SHP77 treated with DMSO at 0.1 percent for 48 hours (cell line): Measurements from ENCODE around the gene NIPBL.
"Not testable (repeated sequence)": the region's sequence is repeated elsewhere in the genome, so short reads cannot be mapped to it uniquely, and the experiment has no call there.

Experiments used
- DNase-seq: peaks from one replicate; lab custom pipeline; 2025; lab: John Stamatoyannopoulos, UW

Gene NIPBL

DNA sequence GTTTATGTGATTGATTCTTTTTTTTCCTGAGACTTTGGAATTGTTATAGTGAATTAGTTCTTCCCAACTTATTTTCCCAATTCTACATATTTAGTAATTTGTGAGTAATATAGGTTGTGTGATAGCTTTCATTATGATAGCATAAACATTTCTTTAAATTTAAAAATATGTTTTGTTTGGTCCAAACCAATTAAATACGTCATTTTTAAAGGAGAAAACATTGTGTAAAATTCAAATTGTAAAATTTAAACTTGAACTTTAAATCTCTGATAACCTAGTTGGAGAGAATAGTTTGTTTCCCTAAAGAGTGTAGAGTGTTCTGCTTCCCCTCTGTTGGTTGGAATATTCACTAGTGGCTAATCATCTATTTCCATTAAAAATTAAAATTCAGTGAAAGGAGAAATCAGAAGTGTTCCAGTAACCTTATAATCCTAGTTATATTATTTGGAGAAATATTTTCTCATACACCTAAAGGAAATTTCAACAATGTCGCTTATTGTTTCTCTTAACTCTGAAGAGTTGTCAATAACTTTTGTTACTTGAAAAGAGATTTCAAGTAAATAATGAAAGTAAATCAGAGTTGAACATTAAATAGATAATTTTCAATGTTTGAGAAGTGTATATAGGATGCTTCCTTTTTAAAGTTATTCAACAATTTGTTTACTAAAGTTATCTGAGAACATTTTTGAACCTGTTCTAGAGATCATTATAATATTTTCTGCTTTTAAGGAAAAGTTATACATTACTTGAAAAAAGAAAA is 2.9 kb downstream of the NIPBL start:
- no peak for DNase-seq

DNA sequence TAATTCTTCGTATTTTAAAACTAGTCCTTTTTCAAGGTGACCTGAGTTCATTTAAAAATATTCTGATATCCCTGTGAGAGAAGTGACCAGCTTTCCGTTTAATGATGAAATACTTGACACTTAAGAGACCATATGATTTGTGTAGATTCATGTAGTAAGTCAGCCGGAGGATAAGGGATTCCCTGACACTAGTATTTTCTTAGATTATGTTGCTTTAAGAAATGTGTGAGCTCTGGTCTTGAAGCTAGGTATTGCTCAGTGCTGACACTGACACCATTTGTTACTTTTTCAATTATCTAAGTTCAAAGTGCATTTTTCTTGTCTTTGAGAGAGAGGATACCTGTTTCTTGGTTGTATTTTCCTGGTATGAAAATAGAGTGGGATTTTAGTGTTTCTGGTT is 4.2 kb downstream of the NIPBL start:
- DNase-seq = no peak

DNA sequence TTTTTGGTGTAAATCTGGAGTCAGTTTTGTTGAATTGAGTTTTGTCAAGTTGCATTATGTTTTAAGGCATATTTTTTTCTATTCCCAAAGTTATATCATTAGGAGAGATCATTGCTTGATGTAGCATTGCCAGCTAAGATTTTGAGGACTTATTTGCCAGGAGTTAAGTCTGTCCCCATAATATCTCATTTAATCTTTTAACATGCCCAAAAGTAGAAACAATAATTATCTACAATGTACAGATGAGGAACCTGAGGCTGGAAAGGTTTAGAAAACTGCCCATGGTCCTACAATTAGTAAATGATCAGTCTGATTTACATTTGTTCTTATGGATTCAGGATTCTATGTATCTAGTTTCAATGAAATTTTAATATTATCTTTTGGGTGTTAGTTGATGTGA is 4.7 kb downstream of the NIPBL start:
- DNase-seq = no peak

DNA sequence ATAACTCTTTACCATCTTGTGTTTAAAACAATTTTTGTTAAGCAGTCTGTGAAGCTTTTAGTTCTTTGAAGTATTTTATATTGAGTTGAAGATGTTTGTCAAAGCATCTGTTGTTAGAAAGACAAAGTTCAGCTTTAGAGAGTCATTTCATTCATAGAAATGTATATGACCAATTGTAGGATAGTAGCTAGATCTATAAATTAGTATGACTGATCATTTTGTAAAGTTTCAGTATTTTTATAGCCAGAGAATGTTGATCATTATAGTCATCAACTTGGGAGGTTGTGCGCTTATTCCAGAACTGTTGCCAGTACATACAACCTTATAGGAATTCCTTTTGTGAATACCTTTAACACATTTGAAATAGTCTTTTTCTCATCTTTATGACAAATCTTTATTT is 5.2 kb downstream of the NIPBL start:
- no peak for DNase-seq

DNA sequence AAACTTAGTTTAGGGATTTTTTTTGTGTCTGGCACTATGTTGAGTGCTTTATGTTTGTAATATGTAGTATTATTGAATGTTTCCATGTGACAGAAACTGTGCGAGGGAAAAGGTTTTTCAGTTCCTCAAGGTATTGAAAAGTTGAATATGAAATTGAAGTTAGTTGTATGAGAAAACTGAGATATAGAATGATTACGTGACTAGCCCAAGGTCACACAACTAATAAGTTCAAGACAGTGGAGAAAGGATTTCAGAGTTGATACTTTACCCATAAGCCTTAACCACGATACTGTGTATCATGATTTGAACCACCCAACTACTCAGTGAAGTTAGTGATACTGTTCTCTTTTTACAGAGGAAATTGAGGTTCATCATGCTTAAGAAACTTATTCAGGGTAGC is 5.7 kb downstream of the NIPBL start:
- no peak for DNase-seq

DNA sequence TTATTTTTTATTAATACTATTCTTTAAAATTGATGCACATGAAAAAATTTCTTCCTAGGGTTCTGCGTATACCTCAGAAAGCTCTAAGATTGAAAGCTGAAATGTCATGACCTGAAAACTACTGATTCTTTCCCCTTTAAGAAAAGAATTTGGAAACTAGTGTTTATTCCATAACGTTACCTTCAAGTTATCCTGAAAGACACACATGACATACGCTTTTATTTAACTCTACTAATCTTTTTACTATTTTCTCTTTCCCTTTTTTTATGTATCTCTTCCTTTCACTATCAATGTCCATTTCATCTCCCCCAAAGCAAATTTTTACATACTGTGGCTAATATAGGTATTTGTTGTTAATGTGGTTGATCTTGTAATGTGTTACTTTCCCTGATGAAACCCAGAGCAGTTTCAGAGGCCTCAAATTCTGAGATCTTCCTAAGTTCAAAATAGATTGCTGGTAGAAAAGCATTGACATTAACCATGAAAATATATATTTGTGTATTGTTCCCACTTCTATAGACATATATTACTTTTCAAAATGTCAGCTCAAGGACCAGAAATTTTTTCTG is 7.4 kb downstream of the NIPBL start:
- no peak for DNase-seq

DNA sequence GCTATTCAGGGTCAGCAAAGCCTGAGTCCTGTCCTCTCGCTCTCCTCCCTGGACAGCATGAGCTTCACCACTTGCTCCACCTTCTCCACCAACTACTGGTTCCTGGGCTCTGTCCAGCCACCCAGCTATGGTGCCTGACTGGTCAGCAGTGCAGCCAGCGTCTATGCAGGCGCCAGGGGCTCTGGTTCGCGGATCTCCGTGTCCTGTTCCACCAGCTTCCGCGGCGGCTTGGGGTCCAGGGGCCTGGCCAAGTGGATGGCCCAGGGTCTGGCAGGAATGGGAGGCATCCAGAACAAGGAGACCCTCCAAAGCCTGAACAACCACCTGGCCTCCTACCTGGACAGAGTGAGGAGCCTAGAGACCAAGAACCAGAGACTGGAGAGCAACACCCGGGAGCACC is 8.6 kb downstream of the NIPBL start:
- no peak for DNase-seq

DNA sequence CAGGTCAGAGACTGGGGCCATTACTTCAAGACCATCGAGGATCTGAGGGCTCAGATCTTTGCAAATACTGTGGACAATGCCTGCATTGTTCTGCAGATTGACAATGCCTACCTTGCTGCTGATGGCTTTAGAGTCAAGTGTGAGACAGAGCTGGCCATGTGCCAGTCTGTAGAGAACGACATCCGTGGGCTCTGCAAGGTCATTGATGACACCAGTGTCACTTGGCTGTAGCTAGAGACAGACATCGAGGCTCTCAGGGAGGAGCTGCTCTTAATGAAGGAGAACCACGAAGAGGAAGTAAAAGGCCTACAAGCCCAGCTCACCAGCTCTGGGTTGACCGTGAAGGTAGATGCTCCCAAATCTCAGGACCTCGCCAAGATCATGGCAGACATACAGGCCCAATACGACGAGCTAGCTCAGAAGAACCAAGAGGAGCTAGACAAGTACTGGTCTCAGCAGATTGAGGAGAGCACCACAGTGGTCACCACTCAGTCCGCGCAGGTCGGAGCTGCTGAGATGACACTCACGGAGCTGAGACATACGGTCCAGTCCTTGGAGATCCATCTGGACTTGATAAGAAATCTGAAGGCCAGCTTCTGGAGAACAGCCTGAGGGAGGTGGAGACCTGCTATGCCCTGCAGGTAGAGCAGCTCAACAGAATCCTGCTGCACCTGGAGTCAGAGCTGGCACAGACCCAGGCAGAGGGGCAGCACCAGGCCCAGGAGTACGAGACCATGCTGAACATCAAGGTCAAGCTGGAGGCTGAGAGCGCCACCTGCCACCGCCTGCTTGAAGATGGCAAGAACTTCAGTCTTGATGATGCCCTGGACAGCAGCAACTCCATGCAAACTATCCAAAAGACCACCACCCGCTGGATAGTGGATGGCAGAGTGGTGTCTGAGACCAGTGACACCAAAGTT is 9.3 kb downstream of the NIPBL start:
- no peak for DNase-seq

DNA sequence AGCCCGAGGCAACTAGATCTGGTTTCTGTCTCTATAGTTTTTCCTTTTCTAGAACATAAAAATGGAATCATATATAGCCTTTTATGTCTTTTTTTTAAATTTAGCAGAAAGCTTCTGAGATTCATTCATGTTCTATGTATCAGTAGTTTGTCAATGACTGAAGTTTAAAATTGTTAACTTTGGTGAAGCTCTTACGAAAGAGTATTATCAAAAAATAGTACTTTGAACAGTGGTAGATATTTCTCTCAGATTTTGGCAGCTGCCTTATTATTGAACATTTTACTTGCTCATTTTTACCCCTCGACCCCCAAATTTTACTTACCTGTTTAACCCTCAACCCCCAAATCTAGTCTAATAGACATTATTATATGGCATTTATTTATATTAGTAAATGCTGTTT is 10.2 kb downstream of the NIPBL start:
- DNase-seq = no peak

DNA sequence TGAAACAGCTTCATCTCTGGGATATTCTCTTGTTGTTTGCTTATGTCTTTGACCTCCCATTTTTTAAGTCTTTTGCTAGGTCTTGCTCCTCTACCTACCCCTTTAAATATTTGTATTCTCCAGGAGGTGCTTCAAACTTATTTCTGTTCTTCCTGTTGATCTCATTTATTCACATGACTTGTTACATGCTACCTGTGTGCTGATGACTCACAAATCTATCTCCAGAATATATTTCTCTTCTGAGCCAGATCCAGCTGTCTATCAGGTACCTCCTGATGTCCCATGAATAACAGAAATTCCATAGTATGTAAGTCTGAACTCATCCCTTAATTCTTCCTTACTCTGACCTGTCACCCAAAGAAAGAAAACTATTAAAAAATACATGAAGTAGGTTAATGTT is 11.0 kb downstream of the NIPBL start:
- DNase-seq = no peak

DNA sequence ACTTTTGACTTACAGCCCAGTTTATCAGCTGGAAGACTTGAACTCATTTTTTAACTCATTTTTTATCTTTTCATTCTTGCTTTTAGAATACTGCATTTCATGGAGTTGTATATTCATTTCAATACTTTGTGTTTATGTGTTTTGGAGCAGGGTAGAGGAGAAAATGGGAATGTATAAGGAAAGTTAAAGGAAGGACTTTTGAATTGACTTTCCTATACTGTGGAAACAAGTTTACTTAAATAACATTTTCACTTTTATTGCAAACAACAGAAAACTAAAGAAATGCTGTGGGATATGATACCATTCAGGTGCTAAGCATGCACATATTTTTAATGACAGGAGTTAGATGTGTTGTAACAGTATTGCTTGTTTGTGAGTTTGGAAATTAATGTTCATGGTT is 11.7 kb downstream of the NIPBL start:
- DNase-seq = no peak

DNA sequence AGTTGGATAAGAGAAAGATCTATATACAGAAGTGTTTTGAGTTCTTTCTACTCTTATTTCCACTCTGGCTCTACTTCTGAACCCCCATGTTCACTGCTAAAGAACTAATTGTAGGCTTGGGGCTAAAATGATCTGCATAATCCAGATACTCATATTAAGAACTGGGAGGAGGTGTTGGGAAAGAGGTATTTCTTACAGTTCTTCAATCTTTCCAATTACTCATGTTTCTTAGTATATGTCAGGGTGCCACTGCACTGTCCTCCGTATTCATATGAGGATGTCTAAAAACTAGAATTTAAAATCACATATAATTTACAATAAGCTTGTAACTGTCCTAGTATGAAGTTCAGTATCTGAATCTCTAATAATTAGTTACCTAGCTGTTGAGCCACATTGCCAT is 12.7 kb downstream of the NIPBL start:
- no peak for DNase-seq

DNA sequence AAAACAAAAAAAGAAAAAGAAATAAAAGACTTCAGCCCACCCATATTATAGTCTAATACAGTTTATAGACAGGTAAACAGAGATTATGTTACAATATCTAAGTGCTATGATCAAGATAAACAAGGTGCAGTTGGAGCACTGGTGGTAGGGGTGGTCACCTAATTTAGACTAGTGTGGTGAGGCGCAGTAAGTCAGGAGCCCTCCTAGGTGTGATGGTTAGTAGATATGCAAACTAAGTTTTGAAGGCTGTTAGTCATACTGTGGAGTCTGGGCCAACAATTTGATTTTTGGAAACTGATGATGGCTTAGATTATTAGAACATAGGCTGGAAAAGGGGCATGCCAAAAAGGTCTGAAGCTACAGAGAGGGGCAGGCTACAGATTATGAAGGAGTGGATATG is 14.7 kb downstream of the NIPBL start:
- no peak for DNase-seq

DNA sequence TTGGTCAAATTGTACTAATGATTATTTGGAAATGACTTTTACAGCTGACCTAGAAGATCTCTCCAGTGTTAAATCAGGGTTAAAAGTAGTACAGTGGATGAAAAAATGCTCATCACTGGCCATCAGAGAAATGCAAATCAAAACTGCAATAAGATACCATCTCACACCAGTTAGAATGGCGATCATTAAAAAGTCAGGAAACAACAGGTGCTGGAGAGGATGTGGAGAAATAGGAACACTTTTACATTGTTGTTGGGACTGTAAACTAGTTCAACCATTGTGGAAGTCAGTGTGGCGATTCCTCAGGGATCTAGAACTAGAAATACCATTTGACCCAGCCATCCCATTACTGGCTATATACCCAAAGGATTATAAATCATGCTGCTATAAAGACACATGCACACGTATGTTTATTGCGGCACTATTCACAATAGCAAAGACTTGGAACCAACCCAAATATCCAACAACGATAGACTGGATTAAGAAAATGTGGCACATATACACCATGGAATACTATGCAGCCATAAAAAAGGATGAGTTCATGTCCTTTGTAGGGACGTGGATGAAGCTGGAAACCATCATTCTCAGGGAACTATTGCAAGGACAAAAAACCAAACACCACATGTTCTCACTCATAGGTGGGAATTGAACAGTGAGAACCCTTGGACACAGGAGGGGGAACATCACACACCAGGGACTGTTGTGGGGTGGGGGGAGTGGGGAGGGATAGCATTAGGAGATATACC is 15.7 kb downstream of the NIPBL start:
- DNase-seq = not testable (repeated sequence)

DNA sequence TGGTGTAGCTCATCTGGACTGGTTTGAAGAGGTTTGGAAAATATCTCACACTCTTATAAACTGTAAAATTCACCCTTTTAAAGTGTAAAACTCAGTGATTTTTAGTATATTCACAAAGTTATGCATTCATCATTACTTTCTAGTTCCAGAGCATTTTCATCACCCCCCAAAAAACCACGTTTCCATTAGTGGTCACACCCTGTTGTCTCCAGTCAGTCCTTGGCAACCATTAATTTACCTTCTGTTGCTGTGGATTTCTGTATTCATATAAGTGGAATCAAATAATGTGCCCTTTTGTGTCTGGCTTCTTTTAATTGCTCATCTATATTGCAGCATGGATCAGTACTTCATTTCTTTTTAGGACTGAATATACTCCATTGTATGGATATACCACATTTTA is 18.4 kb downstream of the NIPBL start:
- DNase-seq = no peak

DNA sequence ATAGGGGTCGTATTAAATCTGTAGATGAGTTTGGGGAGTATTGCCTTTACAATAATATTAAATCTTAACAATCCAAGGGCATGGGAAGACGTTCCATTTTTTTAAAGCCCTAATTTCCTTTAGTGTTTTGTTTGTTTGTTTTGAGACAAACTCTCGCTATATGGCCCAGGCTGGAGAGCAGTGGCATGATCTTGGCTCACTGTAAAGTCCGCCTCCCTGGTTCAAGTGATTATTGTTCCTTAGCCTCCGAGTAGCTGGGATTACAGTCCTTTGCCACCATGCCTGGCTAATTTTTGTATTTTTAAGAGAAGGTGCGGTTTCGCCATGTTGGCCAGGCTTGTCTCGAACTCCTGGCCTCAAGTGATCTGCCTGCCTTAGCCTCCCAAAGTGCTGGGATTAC is 19.9 kb downstream of the NIPBL start:
- DNase-seq = no peak

DNA sequence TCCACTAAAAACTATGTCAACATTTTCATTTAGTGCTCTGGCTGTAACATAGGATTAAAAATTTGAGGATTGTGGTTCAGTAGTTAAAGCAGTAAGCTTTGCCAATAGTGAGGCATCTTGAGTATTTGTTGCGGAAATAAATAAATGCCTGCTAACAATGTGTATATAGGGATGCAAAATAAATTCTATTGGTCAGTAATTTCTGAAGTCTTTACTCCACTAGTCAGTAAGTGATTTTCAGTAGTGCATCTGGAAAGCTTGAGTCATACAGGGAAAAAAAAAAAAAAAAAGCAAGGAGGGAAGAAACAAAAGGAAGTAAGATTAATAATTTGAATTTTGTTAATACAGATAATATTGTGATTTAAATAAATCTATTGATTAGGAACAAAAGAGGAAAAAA is 21.0 kb downstream of the NIPBL start:
- DNase-seq = no peak

DNA sequence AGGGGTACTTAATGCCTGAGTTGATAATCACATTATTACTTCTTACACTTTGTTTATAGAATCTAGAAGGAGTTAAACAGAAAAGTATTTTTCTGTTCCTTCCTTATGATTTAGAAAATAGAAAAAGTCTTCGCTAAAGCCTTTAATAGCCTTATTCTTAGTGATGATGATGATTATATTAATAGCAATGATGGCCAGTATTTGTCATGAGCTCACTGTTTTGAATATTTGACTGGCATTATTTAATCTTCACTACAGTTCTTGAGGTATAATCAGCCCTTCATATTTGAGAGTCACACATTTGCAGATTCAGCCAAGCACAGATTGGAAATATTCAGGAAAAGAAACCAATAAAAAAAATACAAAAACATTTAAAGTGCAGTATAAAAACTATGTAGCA is 23.3 kb downstream of the NIPBL start:
- no peak for DNase-seq

DNA sequence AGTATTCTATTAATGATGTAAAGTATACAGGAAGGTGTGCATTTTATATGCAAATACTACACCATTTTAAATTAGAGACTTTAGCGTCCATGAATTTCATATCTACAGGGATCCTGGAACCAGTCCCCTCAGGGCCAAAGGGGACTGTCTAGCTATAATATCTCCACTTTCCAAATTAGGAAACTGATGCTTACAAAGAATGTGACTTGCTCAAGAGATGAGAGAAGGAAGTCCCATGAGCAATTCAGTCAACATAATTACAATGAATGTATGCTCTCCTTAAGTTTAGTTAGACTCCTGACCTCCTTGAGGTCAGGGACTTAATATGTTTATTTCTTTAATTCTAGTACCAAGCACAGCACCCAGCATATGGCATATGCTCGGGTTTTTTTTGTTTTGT is 23.7 kb downstream of the NIPBL start:
- DNase-seq = no peak

DNA sequence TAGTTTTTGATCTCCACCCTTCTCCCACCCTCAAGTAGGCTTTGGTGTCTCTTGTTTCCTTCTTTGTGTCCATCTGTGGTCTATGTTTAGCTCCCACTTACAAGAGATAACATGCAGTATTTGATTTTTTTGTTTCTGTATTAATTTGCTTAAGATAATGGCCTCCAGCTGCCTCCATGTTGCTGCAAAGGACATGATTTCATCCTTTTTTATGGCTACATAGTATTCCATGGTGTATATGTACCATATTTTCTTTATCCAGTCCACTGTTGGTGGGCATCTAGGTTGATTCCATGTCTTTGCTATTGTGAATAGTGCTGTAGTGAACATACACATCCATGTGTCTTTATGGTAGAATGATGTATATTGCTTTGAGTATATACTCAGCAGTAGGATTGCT is 24.5 kb downstream of the NIPBL start:
- not testable (repeated sequence) for DNase-seq

DNA sequence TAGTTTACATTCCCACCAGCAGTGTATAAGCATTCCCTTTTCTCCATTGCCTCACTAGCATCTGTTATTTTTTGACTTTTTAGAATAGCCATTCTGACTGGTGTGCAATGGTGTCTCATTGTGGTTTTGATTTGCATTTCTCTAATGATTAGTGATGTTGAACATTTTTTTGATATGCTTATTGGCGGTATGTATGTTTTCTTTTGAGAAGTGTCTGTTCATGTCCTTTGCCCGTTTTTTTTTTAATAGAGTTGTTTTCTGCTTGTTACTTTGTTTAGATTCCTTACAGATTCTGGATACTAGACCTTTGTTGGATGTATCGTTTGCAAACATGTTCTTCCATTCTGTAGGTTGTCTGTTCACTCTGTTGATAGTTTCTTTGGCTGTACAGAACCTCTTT is 25.3 kb downstream of the NIPBL start:
- no peak for DNase-seq

DNA sequence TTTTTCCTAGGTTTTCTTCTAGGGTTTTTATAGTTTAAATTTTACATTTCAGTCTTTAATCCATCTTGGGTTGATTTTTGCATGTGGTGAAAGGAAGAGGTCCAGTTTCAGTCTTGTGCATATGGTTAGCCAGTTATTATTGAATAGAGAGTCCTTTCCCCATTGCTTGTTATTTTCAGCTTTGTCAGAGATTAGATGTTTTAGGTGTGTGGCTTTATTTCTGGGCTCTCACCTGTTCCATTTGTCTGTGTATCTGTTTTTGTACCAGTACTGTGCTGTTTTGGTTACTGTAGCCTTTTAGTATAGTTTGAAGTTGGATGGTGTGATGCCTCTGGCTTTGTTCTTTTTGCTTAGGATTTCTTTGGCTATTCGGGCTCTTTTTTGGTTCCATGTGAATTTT is 25.8 kb downstream of the NIPBL start:
- DNase-seq = no peak
